Thyroid gland (tissue), 4 donors: ENCODE measurements around the gene SOCS4.

ENCODE experiments used
- CTCF ChIP-seq, 6 experiments: fragments of 200-600 bp in 3 of 6; fragments of 450-650 bp in 3 of 6; sonication (generic) in 3 of 6; IDR thresholded peaks; one replicate each; pipeline ENCODE4 v1.5.1; 2016 to 2019; ENCODE audit warnings: antibody characterized with exemption in 6 of 6, mild to moderate bottlenecking in 2 of 6, inconsistent platforms in 1 of 6, moderate library complexity in 1 of 6
- POLR2A ChIP-seq, 2 donors: fragments of 450-650 bp; IDR thresholded peaks; one replicate each; pipeline ENCODE4 v1.6.1; 2017; ENCODE audit warnings: antibody characterized with exemption in 2 of 2, mild to moderate bottlenecking in 2 of 2, moderate library complexity in 1 of 2

GRCh38 chr14:55074662-55075061 lies 47.6 kb downstream of the SOCS4 start:
- TF ChIP-seq CTCF (IDR thresholded peaks at IDR 0.05) (no peak), POLR2A (IDR thresholded peaks at IDR 0.05) (no peak)
